Uterus (tissue), 4 donors: Measurements from ENCODE around the gene IFNG-AS1. TPM values are rescaled to one million over a fixed set of nuclear protein-coding genes. Genes with fewer than 3 reads are reported as not detected.

ENCODE experiments used
- DNase-seq, 2 donors: peaks; one replicate each; pipeline ENCODE4 v3.0.0-alpha.2; 2019 to 2020
- H3K27ac ChIP-seq, 2 donors: fragments of 200-600 bp; sonication (generic); 1 replicate in 1 of 2; 2 replicates in 1 of 2; pipeline ENCODE4 v1.5.1; 2016 to 2018
- H3K27me3 ChIP-seq, 2 donors: fragments of 200-600 bp; sonication (generic); one replicate each; pipeline ENCODE4 v1.5.1; 2018 to 2019; ENCODE audit warnings: control low read depth in 1 of 2
- H3K36me3 ChIP-seq, 2 donors: fragments of 200-600 bp; sonication (generic); one replicate each; pipeline ENCODE4 v1.5.1; 2019; ENCODE audit warnings: control low read depth in 1 of 2
- H3K4me1 ChIP-seq, 2 donors: fragments of 200-600 bp; sonication (generic); one replicate each; pipeline ENCODE4 v1.5.1; 2018 to 2019; ENCODE audit warnings: control low read depth in 1 of 2
- H3K4me3 ChIP-seq, 2 donors: fragments of 200-600 bp; sonication (generic); 1 replicate in 1 of 2; 2 replicates in 1 of 2; pipeline ENCODE4 v1.5.1; 2018 to 2019; ENCODE audit warnings: mild to moderate bottlenecking in 1 of 2
- H3K9me3 ChIP-seq, 2 donors: fragments of 200-600 bp; sonication (generic); one replicate each; pipeline ENCODE4 v1.5.1; 2019; ENCODE audit warnings: control low read depth in 1 of 2
- CTCF ChIP-seq, 4 experiments: fragments of 200-600 bp in 2 of 4; fragments of 450-650 bp in 2 of 4; sonication (generic) in 2 of 4; IDR thresholded peaks; one replicate each; pipeline ENCODE4 v1.5.1; 2016 to 2019; ENCODE audit warnings: antibody characterized with exemption in 4 of 4, mild to moderate bottlenecking in 2 of 4, moderate library complexity in 1 of 4
- POLR2A ChIP-seq, 2 donors: fragments of 450-650 bp; IDR thresholded peaks; one replicate each; pipeline ENCODE4 v1.6.1; 2016; ENCODE audit warnings: antibody characterized with exemption in 2 of 2, mild to moderate bottlenecking in 1 of 2, moderate library complexity in 1 of 2
- intact Hi-C: fragments of 100-400 bp; cut with DNase I; formaldehyde crosslinking; loops from one replicate; pipeline ENCODE4 v1.15.1; 2023; ENCODE audit warnings: low total_unique reads
- total RNA-seq, 4 donors: library from RNA; depleted of rRNA in 3 of 4; stranded (reverse); fragments of >200 nt in 3 of 4; gene quantifications; one replicate each; pipeline versions ENCODE4 v1.1.0 to v1.2.4, GENCODE V29; 2014 to 2023
- donor health status: DM: yes; HTN: yes; CAD: no.

Gene IFNG-AS1
- total RNA-seq, 4 donors from 2014 or later = not detected

- no peaks in the 10 kb centered on the region for H3K27me3 ChIP-seq
- no peaks in the 10 kb centered on the region for H3K36me3 ChIP-seq
- H3K4me3 ChIP-seq = no peak overlapping the region
- TF ChIP-seq CTCF (IDR thresholded peaks at IDR 0.05) = no peak
- TF ChIP-seq POLR2A (IDR thresholded peaks at IDR 0.05) = no peak
- H3K27ac ChIP-seq = no peak overlapping the region
- H3K4me1 ChIP-seq = no peaks in the 10 kb centered on the region
- DNase-seq = no peak
- intact Hi-C loops = no loop called here
- no peaks in the 10 kb centered on the region for H3K9me3 ChIP-seq
Measured at GRCh38 chr12:68016136-68016535, 26.9 kb downstream of the IFNG-AS1 start.

GRCh38 chr12:68018315-68018714, 29.1 kb downstream of the IFNG-AS1 start:
- Histone ChIP-seq H3K27ac (no peak overlapping the region), H3K4me3 (no peak overlapping the region), H3K27me3 (no peaks in the 10 kb centered on the region), H3K36me3 (no peaks in the 10 kb centered on the region), H3K9me3 (no peaks in the 10 kb centered on the region), H3K4me1 (no peaks in the 10 kb centered on the region)
- no peak for DNase-seq
- intact Hi-C loops = no loop called here
- TF ChIP-seq POLR2A (IDR thresholded peaks at IDR 0.05) (no peak), CTCF (IDR thresholded peaks at IDR 0.05) (no peak)

DNA sequence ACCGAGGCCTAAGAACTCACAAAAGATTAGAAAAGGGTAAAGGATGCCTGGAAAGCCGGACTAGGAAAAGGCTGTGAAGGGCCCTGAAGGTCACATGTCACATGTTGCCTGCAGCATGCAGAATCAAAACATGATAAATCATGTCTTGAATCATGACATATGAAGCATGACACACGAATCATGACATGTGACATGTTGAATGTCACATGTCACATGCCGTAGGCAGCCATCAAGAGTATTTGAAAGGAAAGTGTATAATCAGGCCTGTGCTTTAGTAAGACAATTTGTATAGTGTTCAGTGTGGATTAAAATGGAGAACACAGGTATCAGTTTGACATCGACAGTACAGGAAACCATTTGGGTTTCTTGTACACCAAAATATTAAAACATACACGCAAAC, 30.8 kb downstream of the IFNG-AS1 start:
- intact Hi-C loops = no loop called here
- Histone ChIP-seq H3K9me3 (no peaks in the 10 kb centered on the region), H3K27me3 (no peaks in the 10 kb centered on the region), H3K27ac (no peak overlapping the region), H3K4me1 (no peaks in the 10 kb centered on the region), H3K4me3 (no peak overlapping the region), H3K36me3 (no peaks in the 10 kb centered on the region)
- TF ChIP-seq CTCF (IDR thresholded peaks at IDR 0.05) (no peak), POLR2A (IDR thresholded peaks at IDR 0.05) (no peak)
- DNase-seq = no peak

DNA sequence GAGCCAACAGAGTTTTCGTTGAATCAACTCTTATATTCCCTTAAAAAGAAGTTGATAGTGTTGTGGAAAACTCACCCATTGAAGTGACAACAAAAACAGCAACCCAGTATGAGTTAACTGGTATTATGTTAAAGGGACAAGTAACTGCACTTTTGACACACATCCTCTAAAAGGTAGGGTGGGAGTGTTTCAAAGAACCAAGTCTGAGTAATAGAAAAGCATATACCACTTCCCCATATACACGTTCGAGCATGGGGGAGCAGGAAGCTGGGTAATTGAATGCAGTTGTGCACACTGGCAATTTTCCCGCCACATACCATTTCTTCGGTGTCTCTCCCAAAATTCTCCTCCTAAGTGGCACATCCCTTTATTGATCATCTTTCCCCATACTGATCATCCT, 31.5 kb downstream of the IFNG-AS1 start:
- H3K4me1 ChIP-seq = no peaks in the 10 kb centered on the region
- H3K27me3 ChIP-seq = no peaks in the 10 kb centered on the region
- no peak for DNase-seq
- no peaks in the 10 kb centered on the region for H3K36me3 ChIP-seq
- no peaks in the 10 kb centered on the region for H3K9me3 ChIP-seq
- no peak overlapping the region for H3K4me3 ChIP-seq
- intact Hi-C loops = no loop called here
- TF ChIP-seq POLR2A (IDR thresholded peaks at IDR 0.05) = no peak
- no peak overlapping the region for H3K27ac ChIP-seq

DNA sequence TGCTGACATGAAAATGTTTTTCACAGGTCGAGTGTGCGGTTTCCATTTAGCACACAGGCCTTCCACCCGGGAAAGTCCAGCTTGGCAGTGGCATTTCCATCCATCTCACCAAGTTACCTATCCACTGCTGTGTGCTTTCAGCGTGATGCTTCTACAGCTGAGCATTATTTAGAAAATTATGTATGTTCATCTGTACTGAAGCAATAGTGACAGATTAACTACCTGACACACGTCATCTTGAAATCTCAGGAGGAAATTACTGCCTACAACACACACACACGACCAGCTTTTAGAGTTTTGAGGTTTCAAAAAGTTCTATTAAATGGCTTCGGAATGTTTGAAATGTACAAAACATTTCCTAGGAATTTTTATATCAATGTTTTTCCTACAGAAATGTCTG, 39.4 kb downstream of the IFNG-AS1 start:
- Histone ChIP-seq H3K9me3 (no peaks in the 10 kb centered on the region), H3K27ac (no peak overlapping the region), H3K27me3 (no peaks in the 10 kb centered on the region), H3K4me3 (no peak overlapping the region), H3K4me1 (no peaks in the 10 kb centered on the region), H3K36me3 (no peaks in the 10 kb centered on the region)
- no peak for TF ChIP-seq CTCF (IDR thresholded peaks at IDR 0.05)
- no peak for TF ChIP-seq POLR2A (IDR thresholded peaks at IDR 0.05)
- no peak for DNase-seq
- intact Hi-C loops = no loop called here

GRCh38 chr12:68030248-68030647, 41.0 kb downstream of the IFNG-AS1 start:
- no peaks in the 10 kb centered on the region for H3K27me3 ChIP-seq
- TF ChIP-seq CTCF (IDR thresholded peaks at IDR 0.05) = no peak
- no peak for TF ChIP-seq POLR2A (IDR thresholded peaks at IDR 0.05)
- no peak overlapping the region for H3K27ac ChIP-seq
- intact Hi-C loops = no loop called here
- no peaks in the 10 kb centered on the region for H3K9me3 ChIP-seq
- DNase-seq = no peak
- H3K36me3 ChIP-seq = no peaks in the 10 kb centered on the region
- no peaks in the 10 kb centered on the region for H3K4me1 ChIP-seq
- H3K4me3 ChIP-seq = no peak overlapping the region
